ENCODE data around the gene COQ4. TPM values are rescaled to one million over a fixed set of nuclear protein-coding genes. Genes with fewer than 3 reads are reported as not detected.

Gene COQ4
- total and polyA plus RNA-seq, 4 donors: 12.8 to 53.3 (median 33.8) TPM

DNA sequence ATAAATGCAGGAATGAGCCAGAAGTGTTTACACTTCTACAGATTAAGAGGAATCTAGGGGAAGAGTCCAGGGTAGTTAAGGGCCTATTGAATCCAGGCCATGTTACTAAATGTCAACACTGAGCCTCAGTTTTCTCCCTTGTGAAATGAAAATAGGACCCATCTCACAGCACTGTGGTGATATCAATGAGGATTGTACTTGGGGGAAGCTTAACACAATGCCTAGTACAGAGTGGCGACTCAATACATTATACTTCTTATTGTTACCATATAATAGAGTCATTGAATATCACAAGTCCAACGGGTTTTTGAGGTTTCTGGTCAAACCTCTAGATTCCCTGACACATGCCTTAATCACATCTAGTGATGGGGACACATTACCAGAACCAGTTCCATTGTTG is 5.0 kb upstream of the COQ4 start:
- H3K4me1 ChIP-seq (ENCODE audit: control insufficient read depth in 4 of 4, insufficient read depth in 4 of 4, low read length in 3 of 4): peaks cover 0 to 10% (median 8%) of the 10 kb centered on the region in 4 donors
- H3K9me3 ChIP-seq (ENCODE audit: control insufficient read depth in 4 of 4, low read length in 3 of 4): no peaks in the 10 kb centered on the region
- no peak for TF ChIP-seq HNF4A (conservative IDR thresholded peaks at IDR 0.05)
- TF ChIP-seq, protein P1, sequence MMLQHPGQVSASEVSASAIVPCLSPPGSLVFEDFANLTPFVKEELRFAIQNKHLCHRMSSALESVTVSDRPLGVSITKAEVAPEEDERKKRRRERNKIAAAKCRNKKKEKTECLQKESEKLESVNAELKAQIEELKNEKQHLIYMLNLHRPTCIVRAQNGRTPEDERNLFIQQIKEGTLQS (IDR thresholded peaks at IDR 0.05): no peak
- TF ChIP-seq, protein P2, sequence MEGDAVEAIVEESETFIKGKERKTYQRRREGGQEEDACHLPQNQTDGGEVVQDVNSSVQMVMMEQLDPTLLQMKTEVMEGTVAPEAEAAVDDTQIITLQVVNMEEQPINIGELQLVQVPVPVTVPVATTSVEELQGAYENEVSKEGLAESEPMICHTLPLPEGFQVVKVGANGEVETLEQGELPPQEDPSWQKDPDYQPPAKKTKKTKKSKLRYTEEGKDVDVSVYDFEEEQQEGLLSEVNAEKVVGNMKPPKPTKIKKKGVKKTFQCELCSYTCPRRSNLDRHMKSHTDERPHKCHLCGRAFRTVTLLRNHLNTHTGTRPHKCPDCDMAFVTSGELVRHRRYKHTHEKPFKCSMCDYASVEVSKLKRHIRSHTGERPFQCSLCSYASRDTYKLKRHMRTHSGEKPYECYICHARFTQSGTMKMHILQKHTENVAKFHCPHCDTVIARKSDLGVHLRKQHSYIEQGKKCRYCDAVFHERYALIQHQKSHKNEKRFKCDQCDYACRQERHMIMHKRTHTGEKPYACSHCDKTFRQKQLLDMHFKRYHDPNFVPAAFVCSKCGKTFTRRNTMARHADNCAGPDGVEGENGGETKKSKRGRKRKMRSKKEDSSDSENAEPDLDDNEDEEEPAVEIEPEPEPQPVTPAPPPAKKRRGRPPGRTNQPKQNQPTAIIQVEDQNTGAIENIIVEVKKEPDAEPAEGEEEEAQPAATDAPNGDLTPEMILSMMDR (IDR thresholded peaks at IDR 0.05; ENCODE audit: low read depth, low read length, missing input control): no peak
- TF ChIP-seq FOXA2 (IDR thresholded peaks at IDR 0.05): no peak
- TF ChIP-seq NR2F2 (IDR thresholded peaks at IDR 0.05): no peak
- no peak for TF ChIP-seq FOXA1 (IDR thresholded peaks at IDR 0.05)
- TF ChIP-seq, protein P3, sequence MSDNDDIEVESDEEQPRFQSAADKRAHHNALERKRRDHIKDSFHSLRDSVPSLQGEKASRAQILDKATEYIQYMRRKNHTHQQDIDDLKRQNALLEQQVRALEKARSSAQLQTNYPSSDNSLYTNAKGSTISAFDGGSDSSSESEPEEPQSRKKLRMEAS (IDR thresholded peaks at IDR 0.05): no peak
- TF ChIP-seq EGR1 (IDR thresholded peaks at IDR 0.05; ENCODE audit: low read depth in 2 of 2): no peak
- TF ChIP-seq, protein P4, sequence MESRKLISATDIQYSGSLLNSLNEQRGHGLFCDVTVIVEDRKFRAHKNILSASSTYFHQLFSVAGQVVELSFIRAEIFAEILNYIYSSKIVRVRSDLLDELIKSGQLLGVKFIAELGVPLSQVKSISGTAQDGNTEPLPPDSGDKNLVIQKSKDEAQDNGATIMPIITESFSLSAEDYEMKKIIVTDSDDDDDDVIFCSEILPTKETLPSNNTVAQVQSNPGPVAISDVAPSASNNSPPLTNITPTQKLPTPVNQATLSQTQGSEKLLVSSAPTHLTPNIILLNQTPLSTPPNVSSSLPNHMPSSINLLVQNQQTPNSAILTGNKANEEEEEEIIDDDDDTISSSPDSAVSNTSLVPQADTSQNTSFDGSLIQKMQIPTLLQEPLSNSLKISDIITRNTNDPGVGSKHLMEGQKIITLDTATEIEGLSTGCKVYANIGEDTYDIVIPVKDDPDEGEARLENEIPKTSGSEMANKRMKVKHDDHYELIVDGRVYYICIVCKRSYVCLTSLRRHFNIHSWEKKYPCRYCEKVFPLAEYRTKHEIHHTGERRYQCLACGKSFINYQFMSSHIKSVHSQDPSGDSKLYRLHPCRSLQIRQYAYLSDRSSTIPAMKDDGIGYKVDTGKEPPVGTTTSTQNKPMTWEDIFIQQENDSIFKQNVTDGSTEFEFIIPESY (IDR thresholded peaks at IDR 0.05): no peak
- no peak for TF ChIP-seq TAF1 (conservative IDR thresholded peaks at IDR 0.05)
- TF ChIP-seq JUND (IDR thresholded peaks at IDR 0.05): no peak
- TF ChIP-seq SP1 (IDR thresholded peaks at IDR 0.05): no peak
- no peak for TF ChIP-seq GABPA (IDR thresholded peaks at IDR 0.05 in 1 of 2, conservative IDR thresholded peaks at IDR 0.05 in 1 of 2)
- TF ChIP-seq, protein P5, sequence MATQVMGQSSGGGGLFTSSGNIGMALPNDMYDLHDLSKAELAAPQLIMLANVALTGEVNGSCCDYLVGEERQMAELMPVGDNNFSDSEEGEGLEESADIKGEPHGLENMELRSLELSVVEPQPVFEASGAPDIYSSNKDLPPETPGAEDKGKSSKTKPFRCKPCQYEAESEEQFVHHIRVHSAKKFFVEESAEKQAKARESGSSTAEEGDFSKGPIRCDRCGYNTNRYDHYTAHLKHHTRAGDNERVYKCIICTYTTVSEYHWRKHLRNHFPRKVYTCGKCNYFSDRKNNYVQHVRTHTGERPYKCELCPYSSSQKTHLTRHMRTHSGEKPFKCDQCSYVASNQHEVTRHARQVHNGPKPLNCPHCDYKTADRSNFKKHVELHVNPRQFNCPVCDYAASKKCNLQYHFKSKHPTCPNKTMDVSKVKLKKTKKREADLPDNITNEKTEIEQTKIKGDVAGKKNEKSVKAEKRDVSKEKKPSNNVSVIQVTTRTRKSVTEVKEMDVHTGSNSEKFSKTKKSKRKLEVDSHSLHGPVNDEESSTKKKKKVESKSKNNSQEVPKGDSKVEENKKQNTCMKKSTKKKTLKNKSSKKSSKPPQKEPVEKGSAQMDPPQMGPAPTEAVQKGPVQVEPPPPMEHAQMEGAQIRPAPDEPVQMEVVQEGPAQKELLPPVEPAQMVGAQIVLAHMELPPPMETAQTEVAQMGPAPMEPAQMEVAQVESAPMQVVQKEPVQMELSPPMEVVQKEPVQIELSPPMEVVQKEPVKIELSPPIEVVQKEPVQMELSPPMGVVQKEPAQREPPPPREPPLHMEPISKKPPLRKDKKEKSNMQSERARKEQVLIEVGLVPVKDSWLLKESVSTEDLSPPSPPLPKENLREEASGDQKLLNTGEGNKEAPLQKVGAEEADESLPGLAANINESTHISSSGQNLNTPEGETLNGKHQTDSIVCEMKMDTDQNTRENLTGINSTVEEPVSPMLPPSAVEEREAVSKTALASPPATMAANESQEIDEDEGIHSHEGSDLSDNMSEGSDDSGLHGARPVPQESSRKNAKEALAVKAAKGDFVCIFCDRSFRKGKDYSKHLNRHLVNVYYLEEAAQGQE (IDR thresholded peaks at IDR 0.05): no peak
- no peak for TF ChIP-seq RXRA (IDR thresholded peaks at IDR 0.05)
- no peak for TF ChIP-seq RAD21 (IDR thresholded peaks at IDR 0.05)
- TF ChIP-seq HNF4G (IDR thresholded peaks at IDR 0.05): no peak
- TF ChIP-seq YY1 (IDR thresholded peaks at IDR 0.05): no peak
- H3K36me3 ChIP-seq (ENCODE audit: control insufficient read depth in 4 of 4, insufficient read depth in 3 of 4, low read depth in 1 of 4, low read length in 3 of 4): peaks cover 6 to 33% (median 12%) of the 10 kb centered on the region in 4 donors
- no peaks in the 10 kb centered on the region for H3K27me3 ChIP-seq (ENCODE audit: control insufficient read depth in 4 of 4, insufficient read depth in 4 of 4, low read length in 3 of 4)
- WGBS: 97% methylated on average over 2 of the region's 2 CpGs
- no peak overlapping the region for H3K27ac ChIP-seq (ENCODE audit: low read depth in 1 of 2, low read length in 2 of 2)
- no peak overlapping the region for H3K4me3 ChIP-seq (ENCODE audit: low read depth in 1 of 3, low read length in 3 of 3)
- H3K9ac ChIP-seq (ENCODE audit: low read depth in 1 of 2, low read length in 2 of 2): no peak overlapping the region
- no peak for DNase-seq (ENCODE audit: low spot score)
